CD4-positive, alpha-beta T cell (primary cell): Measurements from ENCODE around the gene MAST4. TPM values are rescaled to one million over a fixed set of nuclear protein-coding genes. Genes with fewer than 3 reads are reported as not detected.

Experiments used
- ATAC-seq: fragments of 200-7000 bp; cut with Tn5 transposase; one replicate; pipeline ENCODE4 v1.10.0; 2022; ENCODE audit warnings: mild to moderate bottlenecking; ENCODE audit not compliant: poor library complexity
- CTCF ChIA-PET: fragments of 350-600 bp; sonication (Branson Sonifier 250); formaldehyde crosslinking; loops from one replicate; lab custom pipeline; 2021; ENCODE audit warnings: antibody characterized with exemption, inconsistent platforms; lab: Charles Lee
- POLR2A ChIA-PET: fragments of 350-600 bp; sonication (Branson Sonifier 250); formaldehyde crosslinking; loops from one replicate; lab custom pipeline; 2021; ENCODE audit warnings: antibody characterized with exemption, inconsistent platforms; lab: Charles Lee
- DNase-seq, 14 experiments: peaks; one replicate each; pipeline ENCODE4 v3.0.0-alpha.2; 2013 to 2020; ENCODE audit warnings: mixed read lengths in 2 of 14
- H3K27ac ChIP-seq, 2 donors: one replicate each; pipeline versions ENCODE4 v1.5.1 to v1.7.0; 2013; ENCODE audit warnings: low read length in 2 of 2, low read depth in 1 of 2, mild to moderate bottlenecking in 1 of 2
- H3K27me3 ChIP-seq, 2 experiments: 1 replicate in 1 of 2; 2 replicates in 1 of 2; pipeline versions ENCODE4 v1.6.1 to v1.7.0; 2013; ENCODE audit warnings: low read length in 2 of 2, control low read depth in 1 of 2, mild to moderate bottlenecking in 1 of 2, moderate library complexity in 1 of 2; ENCODE audit not compliant: insufficient read depth in 2 of 2, control insufficient read depth in 1 of 2
- H3K36me3 ChIP-seq: one replicate; pipeline ENCODE4 v1.6.1; 2013; ENCODE audit warnings: low read length, control low read depth; ENCODE audit not compliant: insufficient read depth
- H3K4me1 ChIP-seq: one replicate; pipeline ENCODE4 v1.6.1; 2013; ENCODE audit warnings: low read length, control low read depth; ENCODE audit not compliant: insufficient read depth
- H3K4me3 ChIP-seq: one replicate; pipeline ENCODE4 v1.5.1; 2013; ENCODE audit warnings: mild to moderate bottlenecking, low read length, moderate library complexity
- H3K9me3 ChIP-seq, 2 experiments: 1 replicate in 1 of 2; 2 replicates in 1 of 2; pipeline versions ENCODE4 v1.6.1 to v1.7.0; 2013; ENCODE audit warnings: low read length in 2 of 2, mild to moderate bottlenecking in 2 of 2, control low read depth in 1 of 2, moderate library complexity in 1 of 2; ENCODE audit not compliant: control insufficient read depth in 1 of 2, insufficient read depth in 1 of 2
- H3K27ac Mint-ChIP-seq: one replicate; pipeline ENCODE4 v1.8.0; 2020; ENCODE audit warnings: mixed read lengths
- H3K27me3 Mint-ChIP-seq: one replicate; pipeline ENCODE4 v1.8.0; 2021; ENCODE audit warnings: mixed read lengths
- H3K36me3 Mint-ChIP-seq: one replicate; pipeline ENCODE4 v1.8.0; 2021; ENCODE audit warnings: low read depth, mixed read lengths
- H3K4me1 Mint-ChIP-seq: one replicate; pipeline ENCODE4 v1.8.0; 2021; ENCODE audit warnings: low read depth, mixed read lengths
- H3K4me3 Mint-ChIP-seq: one replicate; pipeline ENCODE4 v1.8.0; 2020; ENCODE audit warnings: mild to moderate bottlenecking, mixed read lengths
- H3K9me3 Mint-ChIP-seq: one replicate; pipeline ENCODE4 v1.8.0; 2020; ENCODE audit warnings: mixed read lengths
- intact Hi-C, 2 experiments: fragments of 100-400 bp; cut with DNase I in 1 of 2; cut with micrococcal nuclease in 1 of 2; formaldehyde crosslinking; loops; one replicate each; pipeline versions ENCODE4 v1.15.1 to v1.9.0; 2023 to 2025; cut with DNase I, micrococcal nuclease
- total RNA-seq, 174 experiments: library from RNA in 2 of 174; stranded (reverse) in 2 of 174; gene quantifications; one replicate each; pipeline ENCODE4 v1.2.3 and lab custom pipeline; 2021 to 2026
- TF ChIP-seq, protein P1 (sequence below): fragments of 200-600 bp; IDR thresholded peaks from one replicate; pipeline ENCODE4 v1.8.0; 2022; ENCODE audit warnings: antibody characterized with exemption, mild to moderate bottlenecking

MAST4 gene
- total RNA-seq, 2 experiments from 2014 or later: 21.3 to 21.6 TPM

DNA sequence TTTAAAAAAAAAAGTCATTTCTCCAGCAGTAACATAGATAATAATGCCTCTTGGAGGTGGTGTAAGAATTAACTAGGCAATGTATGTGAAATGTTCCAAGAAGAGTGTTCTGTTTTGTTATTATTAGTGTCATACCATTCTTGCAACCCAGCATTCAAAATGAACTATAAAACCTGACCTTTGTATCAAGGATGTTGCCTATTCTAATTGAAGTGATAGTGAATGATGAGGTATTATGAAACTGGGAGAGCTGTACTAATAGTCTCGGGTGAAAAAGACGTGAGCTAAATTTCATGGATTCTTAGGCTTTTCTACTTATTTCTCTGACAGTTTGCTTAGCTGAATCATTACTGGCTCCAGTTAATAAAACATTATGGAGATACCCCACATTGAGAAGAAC, 375.8 kb downstream of the MAST4 start:
- H3K4me1 Mint-ChIP-seq: no peaks in the 10 kb centered on the region
- no peaks in the 10 kb centered on the region for H3K9me3 ChIP-seq
- H3K36me3 ChIP-seq: no peaks in the 10 kb centered on the region
- CTCF ChIA-PET: no interaction called here
- intact Hi-C loops: no loop called here
- no peaks in the 10 kb centered on the region for H3K9me3 Mint-ChIP-seq
- TF ChIP-seq, protein P1, sequence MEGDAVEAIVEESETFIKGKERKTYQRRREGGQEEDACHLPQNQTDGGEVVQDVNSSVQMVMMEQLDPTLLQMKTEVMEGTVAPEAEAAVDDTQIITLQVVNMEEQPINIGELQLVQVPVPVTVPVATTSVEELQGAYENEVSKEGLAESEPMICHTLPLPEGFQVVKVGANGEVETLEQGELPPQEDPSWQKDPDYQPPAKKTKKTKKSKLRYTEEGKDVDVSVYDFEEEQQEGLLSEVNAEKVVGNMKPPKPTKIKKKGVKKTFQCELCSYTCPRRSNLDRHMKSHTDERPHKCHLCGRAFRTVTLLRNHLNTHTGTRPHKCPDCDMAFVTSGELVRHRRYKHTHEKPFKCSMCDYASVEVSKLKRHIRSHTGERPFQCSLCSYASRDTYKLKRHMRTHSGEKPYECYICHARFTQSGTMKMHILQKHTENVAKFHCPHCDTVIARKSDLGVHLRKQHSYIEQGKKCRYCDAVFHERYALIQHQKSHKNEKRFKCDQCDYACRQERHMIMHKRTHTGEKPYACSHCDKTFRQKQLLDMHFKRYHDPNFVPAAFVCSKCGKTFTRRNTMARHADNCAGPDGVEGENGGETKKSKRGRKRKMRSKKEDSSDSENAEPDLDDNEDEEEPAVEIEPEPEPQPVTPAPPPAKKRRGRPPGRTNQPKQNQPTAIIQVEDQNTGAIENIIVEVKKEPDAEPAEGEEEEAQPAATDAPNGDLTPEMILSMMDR: no peak
- H3K4me1 ChIP-seq: no peaks in the 10 kb centered on the region
- no peaks in the 10 kb centered on the region for H3K36me3 Mint-ChIP-seq
- DNase-seq: no peak
- no peak for ATAC-seq
- peaks cover 4% of the 10 kb centered on the region for H3K27me3 Mint-ChIP-seq
- no peak overlapping the region for H3K27ac ChIP-seq
- no peaks in the 10 kb centered on the region for H3K27me3 ChIP-seq
- no peak overlapping the region for H3K4me3 Mint-ChIP-seq
- no peak overlapping the region for H3K4me3 ChIP-seq
- no peak overlapping the region for H3K27ac Mint-ChIP-seq
- POLR2A ChIA-PET: no interaction called here

DNA sequence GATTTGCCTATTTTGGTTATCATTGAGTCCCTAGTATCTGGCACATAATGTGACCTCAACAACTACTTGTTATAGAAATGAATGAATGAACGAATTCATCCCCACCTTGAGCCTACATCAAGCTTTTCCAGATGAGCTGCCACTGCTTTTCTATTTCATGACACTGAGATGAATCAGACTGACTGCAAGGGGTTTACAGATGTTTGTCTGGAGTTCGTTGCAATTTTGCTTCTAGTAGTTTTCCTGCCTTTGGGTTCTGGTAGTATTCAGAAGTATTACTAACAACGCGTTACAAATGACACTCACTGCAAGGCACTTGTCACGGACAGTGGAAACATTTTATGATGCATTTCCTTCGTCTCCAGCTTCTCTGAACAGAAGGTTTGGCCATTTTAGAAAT, 378.1 kb downstream of the MAST4 start:
- H3K9me3 ChIP-seq: no peaks in the 10 kb centered on the region
- H3K36me3 Mint-ChIP-seq: no peaks in the 10 kb centered on the region
- intact Hi-C loops: no loop called here
- TF ChIP-seq, protein P1: no peak
- no peaks in the 10 kb centered on the region for H3K4me1 ChIP-seq
- no peak overlapping the region for H3K4me3 ChIP-seq
- no peaks in the 10 kb centered on the region for H3K27me3 ChIP-seq
- H3K36me3 ChIP-seq: no peaks in the 10 kb centered on the region
- no peaks in the 10 kb centered on the region for H3K4me1 Mint-ChIP-seq
- ATAC-seq (no peak), DNase-seq (no peak)
- H3K27ac Mint-ChIP-seq: no peak overlapping the region
- ChIA-PET CTCF (interaction anchor here (1.1 kb wide), 1 partner anchor 14 kb away, joined by 4 read pairs; no protein-coding TSS in a partner anchor), POLR2A (interaction anchor here (0.9 kb wide), 1 partner anchor 30 kb away, joined by 3 read pairs; no protein-coding TSS in a partner anchor)
- no peak overlapping the region for H3K27ac ChIP-seq
- peaks cover 8% of the 10 kb centered on the region for H3K27me3 Mint-ChIP-seq
- no peaks in the 10 kb centered on the region for H3K9me3 Mint-ChIP-seq
- no peak overlapping the region for H3K4me3 Mint-ChIP-seq

DNA sequence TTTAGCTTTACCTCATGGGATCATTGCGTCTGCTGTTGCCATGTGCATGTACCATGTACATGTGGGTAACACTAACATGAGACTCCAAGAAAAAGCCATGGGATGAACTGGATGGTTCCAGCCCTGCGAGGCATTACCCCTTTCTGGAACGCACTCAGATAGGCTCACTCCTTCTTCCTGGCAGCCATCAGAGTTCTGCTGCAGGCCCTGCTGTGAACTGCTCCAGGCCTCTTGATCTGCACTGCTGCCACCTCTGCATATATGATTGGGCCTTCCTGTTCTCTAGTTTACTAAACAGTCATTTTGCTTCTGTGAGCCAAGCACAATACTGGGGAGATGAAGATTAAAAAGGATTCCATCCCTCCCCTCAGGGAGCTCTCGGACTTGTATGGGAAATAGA, 379.9 kb downstream of the MAST4 start:
- no peak overlapping the region for H3K27ac Mint-ChIP-seq
- no peaks in the 10 kb centered on the region for H3K36me3 Mint-ChIP-seq
- Histone ChIP-seq H3K4me3 (no peak overlapping the region), H3K4me1 (no peaks in the 10 kb centered on the region), H3K36me3 (no peaks in the 10 kb centered on the region), H3K9me3 (no peaks in the 10 kb centered on the region), H3K27me3 (no peaks in the 10 kb centered on the region), H3K27ac (no peak overlapping the region)
- TF ChIP-seq, protein P1: no peak
- H3K9me3 Mint-ChIP-seq: no peaks in the 10 kb centered on the region
- DNase-seq: no peak
- peaks cover 4% of the 10 kb centered on the region for H3K27me3 Mint-ChIP-seq
- no peak for ATAC-seq
- H3K4me1 Mint-ChIP-seq: no peaks in the 10 kb centered on the region
- ChIA-PET POLR2A (no interaction called here), CTCF (no interaction called here)
- H3K4me3 Mint-ChIP-seq: no peak overlapping the region
- intact Hi-C loops: no loop called here
